ENCODE results near the gene PRR35. TPM values are rescaled to one million over a fixed set of nuclear protein-coding genes. Genes with fewer than 3 reads are reported as not detected.

The PRR35 gene
- total and polyA plus RNA-seq, 4 donors = not detected

- H3K9ac ChIP-seq (ENCODE audit: low read depth in 1 of 2, low read length in 2 of 2) = no peak overlapping the region
- no peak overlapping the region for H3K4me3 ChIP-seq (ENCODE audit: low read depth in 1 of 3, low read length in 3 of 3)
- 89% methylated on average over 23 of the region's 23 CpGs for WGBS
- H3K9me3 ChIP-seq (ENCODE audit: control insufficient read depth in 4 of 4, low read length in 3 of 4) = no peaks in the 10 kb centered on the region
- TF ChIP-seq JUND (IDR thresholded peaks at IDR 0.05) (no peak), SP1 (IDR thresholded peaks at IDR 0.05) (no peak), CTCF (IDR thresholded peaks at IDR 0.05; ENCODE audit: low read depth, low read length, missing input control) (no peak), ZBTB33 (IDR thresholded peaks at IDR 0.05) (no peak), HNF4G (IDR thresholded peaks at IDR 0.05) (no peak), FOXA2 (IDR thresholded peaks at IDR 0.05) (no peak), RAD21 (IDR thresholded peaks at IDR 0.05) (no peak), FOXA1 (IDR thresholded peaks at IDR 0.05) (no peak), EGR1 (IDR thresholded peaks at IDR 0.05; ENCODE audit: low read depth in 2 of 2) (no peak), ATF3 (IDR thresholded peaks at IDR 0.05) (no peak)
- peaks cover 0 to 5% (median under 1%) of the 10 kb centered on the region in 4 donors for H3K27me3 ChIP-seq (ENCODE audit: control insufficient read depth in 4 of 4, insufficient read depth in 4 of 4, low read length in 3 of 4)
- H3K27ac ChIP-seq (ENCODE audit: low read depth in 1 of 2, low read length in 2 of 2) = no peak overlapping the region
- H3K4me1 ChIP-seq (ENCODE audit: control insufficient read depth in 4 of 4, insufficient read depth in 4 of 4, low read length in 3 of 4) = peaks cover 3 to 17% (median 8%) of the 10 kb centered on the region in 4 donors
- H3K36me3 ChIP-seq (ENCODE audit: control insufficient read depth in 4 of 4, insufficient read depth in 3 of 4, low read depth in 1 of 4, low read length in 3 of 4) = peaks cover 0 to 6% (median 2%) of the 10 kb centered on the region in 4 donors
- no peak for DNase-seq (ENCODE audit: low spot score)
Measured at GRCh38 chr16:557463-558297, 2.5 kb upstream of the PRR35 start.

- peak in 1 of 2 donors; percentile 43 for TF ChIP-seq RXRA (IDR thresholded peaks at IDR 0.05)
- TF ChIP-seq SP1 (IDR thresholded peaks at IDR 0.05) = peak; percentile 29
- no peak for TF ChIP-seq CTCF (IDR thresholded peaks at IDR 0.05; ENCODE audit: low read depth, low read length, missing input control)
- no peak for TF ChIP-seq NR2F2 (IDR thresholded peaks at IDR 0.05)
- peak; percentile 80 to 81 for TF ChIP-seq HNF4A (conservative IDR thresholded peaks at IDR 0.05)
- no peak for TF ChIP-seq FOXA2 (IDR thresholded peaks at IDR 0.05)
- TF ChIP-seq REST (IDR thresholded peaks at IDR 0.05) = no peak
- TF ChIP-seq TAF1 (conservative IDR thresholded peaks at IDR 0.05) = no peak
- no peak for TF ChIP-seq EGR1 (IDR thresholded peaks at IDR 0.05; ENCODE audit: low read depth in 2 of 2)
- TF ChIP-seq MAX (IDR thresholded peaks at IDR 0.05) = no peak
- TF ChIP-seq HNF4G (IDR thresholded peaks at IDR 0.05) = no peak
- TF ChIP-seq ATF3 (IDR thresholded peaks at IDR 0.05) = no peak
Measured at GRCh38 chr16:558298-559020, 1.7 kb upstream of the PRR35 start.

More at GRCh38 chr16:558298-559020, 1.7 kb upstream of the PRR35 start:
- Histone ChIP-seq H3K27me3 (ENCODE audit: control insufficient read depth in 4 of 4, insufficient read depth in 4 of 4, low read length in 3 of 4) (peaks cover 0 to 5% (median under 1%) of the 10 kb centered on the region in 4 donors), H3K36me3 (ENCODE audit: control insufficient read depth in 4 of 4, insufficient read depth in 3 of 4, low read depth in 1 of 4, low read length in 3 of 4) (peaks cover 0 to 3% (median 1%) of the 10 kb centered on the region in 4 donors), H3K9me3 (ENCODE audit: control insufficient read depth in 4 of 4, low read length in 3 of 4) (no peaks in the 10 kb centered on the region), H3K9ac (ENCODE audit: low read depth in 1 of 2, low read length in 2 of 2) (no peak overlapping the region), H3K4me3 (ENCODE audit: low read depth in 1 of 3, low read length in 3 of 3) (no peak overlapping the region), H3K27ac (ENCODE audit: low read depth in 1 of 2, low read length in 2 of 2) (no peak overlapping the region), H3K4me1 (ENCODE audit: control insufficient read depth in 4 of 4, insufficient read depth in 4 of 4, low read length in 3 of 4) (peaks cover 3 to 17% (median 8%) of the 10 kb centered on the region in 4 donors)
- 43% methylated on average over 22 of the region's 22 CpGs for WGBS
- DNase-seq (ENCODE audit: low spot score) = peak; percentile 62
